Pulmonary artery endothelial cell (primary cell): ENCODE results near the gene BOC. TPM values are rescaled to one million over a fixed set of nuclear protein-coding genes. Genes with fewer than 3 reads are reported as not detected.

Experiments
- DNase-seq: peaks from one replicate; pipeline ENCODE4 v3.0.0-alpha.2; 2011; ENCODE audit warnings: low read depth, low spot score
- total RNA-seq: library from RNA; depleted of rRNA; stranded (reverse); fragments of >200 nt; gene quantifications from 2 replicates; pipeline ENCODE4 v1.2.3, GENCODE V29; 2014

Gene BOC
- total RNA-seq, 1 donor from 2014 or later = 0.20 TPM

- DNase-seq = no peak
These were observed 10.4 kb downstream of the BOC start for GRCh38 chr3:113221721-113222257.

GRCh38 chr3:113222451-113223086 is 11.2 kb downstream of the BOC start:
- no peak for DNase-seq

GRCh38 chr3:113223475-113224281 is 12.3 kb downstream of the BOC start:
- DNase-seq = no peak

- no peak for DNase-seq
These were observed 13.9 kb downstream of the BOC start for GRCh38 chr3:113225286-113225685.

GRCh38 chr3:113226491-113226890 is 15.1 kb downstream of the BOC start:
- DNase-seq = no peak

- no peak for DNase-seq
These were observed 15.8 kb downstream of the BOC start for GRCh38 chr3:113227146-113227545.

GRCh38 chr3:113228498-113229286 is 17.3 kb downstream of the BOC start:
- no peak for DNase-seq

GRCh38 chr3:113231391-113231790 is 20.0 kb downstream of the BOC start:
- no peak for DNase-seq

GRCh38 chr3:113231827-113232253 is 20.5 kb downstream of the BOC start:
- no peak for DNase-seq

GRCh38 chr3:113232342-113232741 is 21.0 kb downstream of the BOC start:
- DNase-seq = no peak

GRCh38 chr3:113233497-113233896 is 22.1 kb downstream of the BOC start:
- DNase-seq = no peak

GRCh38 chr3:113234028-113234427 is 22.7 kb downstream of the BOC start:
- no peak for DNase-seq

- no peak for DNase-seq
These were observed 23.4 kb downstream of the BOC start for GRCh38 chr3:113234688-113235260.

GRCh38 chr3:113238503-113238902 is 27.1 kb downstream of the BOC start:
- no peak for DNase-seq

GRCh38 chr3:113240841-113241240 is 29.5 kb downstream of the BOC start:
- no peak for DNase-seq

- no peak for DNase-seq
These were observed 30.1 kb downstream of the BOC start for GRCh38 chr3:113241292-113242095.

GRCh38 chr3:113242096-113242581 is 30.8 kb downstream of the BOC start:
- no peak for DNase-seq

GRCh38 chr3:113243071-113243470 is 31.7 kb downstream of the BOC start:
- DNase-seq = no peak

- DNase-seq = no peak
These were observed 32.5 kb downstream of the BOC start for GRCh38 chr3:113243846-113244245.

- DNase-seq = no peak
These were observed 34.4 kb downstream of the BOC start for GRCh38 chr3:113245761-113246161.

GRCh38 chr3:113247068-113247467 is 35.7 kb downstream of the BOC start:
- no peak for DNase-seq
